GM23338 (cell line): ENCODE data around the gene RNF157. TPM values are rescaled to one million over a fixed set of nuclear protein-coding genes. Genes with fewer than 3 reads are reported as not detected.

Experiments used
- ATAC-seq: fragments of 200-7000 bp; cut with Tn5 transposase; 3 replicates; pipeline ENCODE4 v1.9.1; 2020
- DNase-seq: peaks from one replicate; pipeline ENCODE4 v3.0.0-alpha.2; 2015; ENCODE audit warnings: low spot score
- H2AFZ ChIP-seq: fragments of 200-600 bp; sonication (generic); 2 replicates; pipeline ENCODE4 v1.8.0; 2016; ENCODE audit warnings: antibody characterized with exemption, mild to moderate bottlenecking, moderate library complexity
- H3F3A ChIP-seq: fragments of 200-600 bp; sonication (generic); replicated peaks from 2 replicates; pipeline ENCODE4 v1.8.0; 2017; ENCODE audit warnings: antibody characterized with exemption, mixed run types, low read depth
- H3K27ac ChIP-seq: fragments of 200-600 bp; sonication (generic); 2 replicates; pipeline ENCODE4 v1.6.1; 2016; ENCODE audit warnings: low read depth
- H3K27me3 ChIP-seq: fragments of 200-600 bp; sonication (generic); 2 replicates; pipeline ENCODE4 v1.8.0; 2016; ENCODE audit warnings: mild to moderate bottlenecking, mixed run types, moderate library complexity; ENCODE audit not compliant: insufficient read depth
- H3K36me3 ChIP-seq: fragments of 200-600 bp; sonication (generic); 2 replicates; pipeline ENCODE4 v1.8.0; 2016; ENCODE audit warnings: mild to moderate bottlenecking; ENCODE audit not compliant: insufficient read depth
- H3K4me1 ChIP-seq: fragments of 200-600 bp; sonication (generic); 2 replicates; pipeline ENCODE4 v1.8.0; 2016; ENCODE audit warnings: mild to moderate bottlenecking, moderate library complexity; ENCODE audit not compliant: insufficient read depth
- H3K4me2 ChIP-seq: fragments of 200-600 bp; sonication (generic); 2 replicates; pipeline ENCODE4 v1.7.1; 2017; ENCODE audit warnings: mixed run types
- H3K4me3 ChIP-seq: fragments of 200-600 bp; sonication (generic); 2 replicates; pipeline ENCODE4 v1.6.1; 2016; ENCODE audit warnings: mixed run types
- H3K79me2 ChIP-seq: fragments of 200-600 bp; sonication (generic); replicated peaks from 2 replicates; pipeline ENCODE4 v1.8.0; 2017; ENCODE audit warnings: mild to moderate bottlenecking; ENCODE audit not compliant: insufficient read depth
- H3K9me2 ChIP-seq: fragments of 200-600 bp; sonication (generic); 2 replicates; pipeline ENCODE4 v1.8.0; 2017; ENCODE audit not compliant: insufficient read depth
- H4K20me1 ChIP-seq: fragments of 200-600 bp; sonication (generic); replicated peaks from 2 replicates; pipeline ENCODE4 v1.8.0; 2017; ENCODE audit warnings: mild to moderate bottlenecking; ENCODE audit not compliant: insufficient read depth
- H3K27ac Mint-ChIP-seq: 2 replicates; pipeline ENCODE4 v1.8.0; 2020; ENCODE audit warnings: inconsistent platforms, mild to moderate bottlenecking, moderate library complexity, mixed read lengths
- H3K27me3 Mint-ChIP-seq: 3 replicates; pipeline ENCODE4 v1.8.0; 2022; ENCODE audit warnings: low read depth, mild to moderate bottlenecking, moderate library complexity, mixed read lengths, inconsistent platforms; ENCODE audit not compliant: insufficient read depth, poor library complexity
- H3K36me3 Mint-ChIP-seq: 3 replicates; pipeline ENCODE4 v1.8.0; 2021; ENCODE audit warnings: low read depth, mild to moderate bottlenecking, inconsistent platforms, moderate library complexity, mixed read lengths
- H3K4me1 Mint-ChIP-seq: 3 replicates; pipeline ENCODE4 v1.8.0; 2020; ENCODE audit warnings: mild to moderate bottlenecking, inconsistent platforms, mixed read lengths
- H3K4me3 Mint-ChIP-seq: 3 replicates; pipeline ENCODE4 v1.8.0; 2021; ENCODE audit warnings: moderate library complexity, mild to moderate bottlenecking, inconsistent platforms, mixed read lengths
- H3K9me3 Mint-ChIP-seq: 3 replicates; pipeline ENCODE4 v1.8.0; 2020; ENCODE audit warnings: moderate library complexity, mild to moderate bottlenecking, inconsistent platforms, mixed read lengths
- CTCF ChIP-seq, 2 experiments: fragments of 200-600 bp in 1 of 2; sonication (generic) in 1 of 2; conservative IDR thresholded peaks; 2 replicates each; pipeline versions ENCODE4 v1.5.1 to v1.6.1; 2016 to 2017; ENCODE audit warnings: antibody characterized with exemption in 2 of 2, low read depth in 2 of 2, mild to moderate bottlenecking in 2 of 2, moderate library complexity in 1 of 2
- ETS1 ChIP-seq: IDR thresholded peaks from 2 replicates; pipeline ENCODE4 v1.6.1; 2016; ENCODE audit warnings: antibody characterized with exemption
- EZH2 ChIP-seq: fragments of 200-600 bp; sonication (generic); IDR thresholded peaks from one replicate; pipeline ENCODE4 v1.8.0; 2017; ENCODE audit warnings: antibody characterized with exemption, mild to moderate bottlenecking, low read depth; ENCODE audit not compliant: unreplicated experiment
- polyA plus RNA-seq: library from polyadenylated mRNA; unstranded; fragments of >200 nt; fragmentation: Nextera tagmentation; extraction: Ambion mirVana; gene quantifications from 2 replicates; pipeline ENCODE4 v1.2.1, GENCODE V29; 2016
- total RNA-seq: library from RNA; depleted of rRNA; stranded (reverse); fragments of >200 nt; shearing (Covaris generic); gene quantifications from 2 replicates; pipeline ENCODE4 v1.2.3, GENCODE V29; 2014
- TF ChIP-seq, protein P1 (sequence below): fragments of 250-450 bp; sonication (Bioruptor Pico); IDR thresholded peaks from 2 replicates; pipeline ENCODE4 v1.5.0; 2020; ENCODE audit warnings: mild to moderate bottlenecking, moderate library complexity

Gene RNF157
- total and polyA plus RNA-seq, 2 experiments from 2014 or later = 7.8 to 11.7 TPM

DNA sequence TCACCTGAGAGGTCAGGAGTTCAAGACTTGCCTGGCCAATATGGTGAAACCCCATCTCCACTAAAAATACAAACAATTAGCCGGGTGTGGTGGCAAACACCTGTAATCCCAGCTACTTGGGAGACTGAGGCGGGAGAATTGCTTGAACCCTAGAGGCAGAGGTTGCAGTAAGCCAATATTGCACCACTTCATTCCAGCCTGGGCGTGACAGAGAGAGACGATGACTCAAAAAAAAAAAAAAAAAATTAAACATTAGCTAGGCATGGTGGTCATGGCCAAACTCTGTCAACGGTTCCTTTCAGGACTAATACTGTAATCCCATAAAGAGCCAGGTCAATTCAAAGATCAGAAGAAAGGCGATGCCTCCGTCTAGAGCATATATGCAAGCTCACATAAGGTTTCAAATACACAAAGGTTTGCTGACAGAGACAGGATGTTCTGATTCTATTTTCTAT is 2.4 kb downstream of the RNF157 start (continued):
- TF ChIP-seq, protein P1, sequence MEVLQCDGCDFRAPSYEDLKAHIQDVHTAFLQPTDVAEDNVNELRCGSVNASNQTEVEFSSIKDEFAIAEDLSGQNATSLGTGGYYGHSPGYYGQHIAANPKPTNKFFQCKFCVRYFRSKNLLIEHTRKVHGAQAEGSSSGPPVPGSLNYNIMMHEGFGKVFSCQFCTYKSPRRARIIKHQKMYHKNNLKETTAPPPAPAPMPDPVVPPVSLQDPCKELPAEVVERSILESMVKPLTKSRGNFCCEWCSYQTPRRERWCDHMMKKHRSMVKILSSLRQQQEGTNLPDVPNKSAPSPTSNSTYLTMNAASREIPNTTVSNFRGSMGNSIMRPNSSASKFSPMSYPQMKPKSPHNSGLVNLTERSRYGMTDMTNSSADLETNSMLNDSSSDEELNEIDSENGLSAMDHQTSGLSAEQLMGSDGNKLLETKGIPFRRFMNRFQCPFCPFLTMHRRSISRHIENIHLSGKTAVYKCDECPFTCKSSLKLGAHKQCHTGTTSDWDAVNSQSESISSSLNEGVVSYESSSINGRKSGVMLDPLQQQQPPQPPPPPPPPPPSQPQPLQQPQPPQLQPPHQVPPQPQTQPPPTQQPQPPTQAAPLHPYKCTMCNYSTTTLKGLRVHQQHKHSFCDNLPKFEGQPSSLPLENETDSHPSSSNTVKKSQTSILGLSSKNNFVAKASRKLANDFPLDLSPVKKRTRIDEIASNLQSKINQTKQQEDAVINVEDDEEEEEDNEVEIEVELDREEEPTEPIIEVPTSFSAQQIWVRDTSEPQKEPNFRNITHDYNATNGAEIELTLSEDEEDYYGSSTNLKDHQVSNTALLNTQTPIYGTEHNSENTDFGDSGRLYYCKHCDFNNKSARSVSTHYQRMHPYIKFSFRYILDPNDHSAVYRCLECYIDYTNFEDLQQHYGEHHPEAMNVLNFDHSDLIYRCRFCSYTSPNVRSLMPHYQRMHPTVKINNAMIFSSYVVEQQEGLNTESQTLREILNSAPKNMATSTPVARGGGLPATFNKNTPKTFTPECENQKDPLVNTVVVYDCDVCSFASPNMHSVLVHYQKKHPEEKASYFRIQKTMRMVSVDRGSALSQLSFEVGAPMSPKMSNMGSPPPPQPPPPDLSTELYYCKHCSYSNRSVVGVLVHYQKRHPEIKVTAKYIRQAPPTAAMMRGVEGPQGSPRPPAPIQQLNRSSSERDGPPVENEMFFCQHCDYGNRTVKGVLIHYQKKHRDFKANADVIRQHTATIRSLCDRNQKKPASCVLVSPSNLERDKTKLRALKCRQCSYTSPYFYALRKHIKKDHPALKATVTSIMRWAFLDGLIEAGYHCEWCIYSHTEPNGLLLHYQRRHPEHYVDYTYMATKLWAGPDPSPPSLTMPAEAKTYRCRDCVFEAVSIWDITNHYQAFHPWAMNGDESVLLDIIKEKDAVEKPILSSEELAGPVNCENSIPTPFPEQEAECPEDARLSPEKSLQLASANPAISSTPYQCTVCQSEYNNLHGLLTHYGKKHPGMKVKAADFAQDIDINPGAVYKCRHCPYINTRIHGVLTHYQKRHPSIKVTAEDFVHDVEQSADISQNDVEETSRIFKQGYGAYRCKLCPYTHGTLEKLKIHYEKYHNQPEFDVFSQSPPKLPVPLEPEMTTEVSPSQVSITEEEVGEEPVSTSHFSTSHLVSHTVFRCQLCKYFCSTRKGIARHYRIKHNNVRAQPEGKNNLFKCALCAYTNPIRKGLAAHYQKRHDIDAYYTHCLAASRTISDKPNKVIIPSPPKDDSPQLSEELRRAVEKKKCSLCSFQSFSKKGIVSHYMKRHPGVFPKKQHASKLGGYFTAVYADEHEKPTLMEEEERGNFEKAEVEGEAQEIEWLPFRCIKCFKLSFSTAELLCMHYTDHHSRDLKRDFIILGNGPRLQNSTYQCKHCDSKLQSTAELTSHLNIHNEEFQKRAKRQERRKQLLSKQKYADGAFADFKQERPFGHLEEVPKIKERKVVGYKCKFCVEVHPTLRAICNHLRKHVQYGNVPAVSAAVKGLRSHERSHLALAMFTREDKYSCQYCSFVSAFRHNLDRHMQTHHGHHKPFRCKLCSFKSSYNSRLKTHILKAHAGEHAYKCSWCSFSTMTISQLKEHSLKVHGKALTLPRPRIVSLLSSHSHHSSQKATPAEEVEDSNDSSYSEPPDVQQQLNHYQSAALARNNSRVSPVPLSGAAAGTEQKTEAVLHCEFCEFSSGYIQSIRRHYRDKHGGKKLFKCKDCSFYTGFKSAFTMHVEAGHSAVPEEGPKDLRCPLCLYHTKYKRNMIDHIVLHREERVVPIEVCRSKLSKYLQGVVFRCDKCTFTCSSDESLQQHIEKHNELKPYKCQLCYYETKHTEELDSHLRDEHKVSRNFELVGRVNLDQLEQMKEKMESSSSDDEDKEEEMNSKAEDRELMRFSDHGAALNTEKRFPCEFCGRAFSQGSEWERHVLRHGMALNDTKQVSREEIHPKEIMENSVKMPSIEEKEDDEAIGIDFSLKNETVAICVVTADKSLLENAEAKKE (CRISPR knock-in tag) = no peak

GRCh38 chr17:76236603-76237002 is 3.7 kb downstream of the RNF157 start:
- no peak for DNase-seq
- Mint-ChIP-seq H3K27me3 (peaks cover 26% of the 10 kb centered on the region), H3K4me3 (no peak overlapping the region; the same call in 2 of the 3 replicates), H3K9me3 (no peaks in the 10 kb centered on the region), H3K4me1 (peaks cover 11% of the 10 kb centered on the region), H3K27ac (no peak overlapping the region), H3K36me3 (no peaks in the 10 kb centered on the region)
- no peaks in the 10 kb centered on the region for H3F3A ChIP-seq
- no peak for ATAC-seq
- no peak overlapping the region for H3K27ac ChIP-seq
- H3K36me3 ChIP-seq = no peaks in the 10 kb centered on the region
- H3K27me3 ChIP-seq = peaks cover 41% of the 10 kb centered on the region
- TF ChIP-seq CTCF (conservative IDR thresholded peaks at IDR 0.05; ENCODE audit: low read depth in 2 of 2) (no peak), EZH2 (no peak), ETS1 (no peak)
- TF ChIP-seq, protein P1 (CRISPR knock-in tag) = no peak
- H2AFZ ChIP-seq = no peak overlapping the region
- peaks cover 6% of the 10 kb centered on the region; the same call in 1 of the 2 replicates for H4K20me1 ChIP-seq
- no peak overlapping the region for H3K4me2 ChIP-seq
- H3K79me2 ChIP-seq = no peaks in the 10 kb centered on the region; the same call in 1 of the 2 replicates
- H3K4me1 ChIP-seq = peaks cover 6% of the 10 kb centered on the region
- H3K9me2 ChIP-seq = no peaks in the 10 kb centered on the region
- H3K4me3 ChIP-seq = no peak overlapping the region
